Mucosa of gallbladder (tissue), 1 donor: ENCODE data around the gene MTRF1L. TPM values are rescaled to one million over a fixed set of nuclear protein-coding genes. Genes with fewer than 3 reads are reported as not detected.

Source experiments
- DNase-seq: peaks from one replicate; pipeline ENCODE4 v3.0.0-alpha.2; 2020; ENCODE audit warnings: low spot score
- total RNA-seq: library from RNA; stranded (reverse); gene quantifications from one replicate; pipeline ENCODE4 v1.2.1, GENCODE V29; 2021
- donor health status: DM: no; HTN: no; CAD: no.

The MTRF1L gene, protein sequence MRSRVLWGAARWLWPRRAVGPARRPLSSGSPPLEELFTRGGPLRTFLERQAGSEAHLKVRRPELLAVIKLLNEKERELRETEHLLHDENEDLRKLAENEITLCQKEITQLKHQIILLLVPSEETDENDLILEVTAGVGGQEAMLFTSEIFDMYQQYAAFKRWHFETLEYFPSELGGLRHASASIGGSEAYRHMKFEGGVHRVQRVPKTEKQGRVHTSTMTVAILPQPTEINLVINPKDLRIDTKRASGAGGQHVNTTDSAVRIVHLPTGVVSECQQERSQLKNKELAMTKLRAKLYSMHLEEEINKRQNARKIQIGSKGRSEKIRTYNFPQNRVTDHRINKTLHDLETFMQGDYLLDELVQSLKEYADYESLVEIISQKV
- 18.2 TPM for total RNA-seq

- DNase-seq, result peak; percentile 92
These were observed at the start of gene MTRF1L for GRCh38 chr6:153002613-153003365. Gene MTRF1L, minus strand, starts transcription at chr6:153002709. Its CDS starts 24 bp downstream, at chr6:153002685.

DNA sequence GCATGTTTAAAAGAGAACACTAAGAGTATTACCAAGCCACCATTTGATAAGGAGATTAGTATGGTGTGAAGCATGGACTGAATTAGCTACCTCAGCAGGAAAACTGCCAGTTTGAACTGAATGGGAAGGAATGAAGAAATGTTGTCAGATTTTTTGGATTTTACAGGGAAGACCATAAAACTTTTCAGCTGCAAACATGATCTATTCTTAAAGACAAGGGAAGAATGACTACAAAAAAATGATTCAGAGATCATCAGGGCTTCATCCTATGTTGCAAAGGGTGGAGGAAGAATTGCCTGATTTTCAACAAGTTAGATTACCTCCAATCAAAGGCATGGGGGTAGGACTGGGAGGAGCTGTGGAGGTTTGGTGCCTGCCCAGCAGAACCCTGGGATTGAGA is 49.3 kb upstream of the MTRF1L start:
- DNase-seq, result no peak

DNA sequence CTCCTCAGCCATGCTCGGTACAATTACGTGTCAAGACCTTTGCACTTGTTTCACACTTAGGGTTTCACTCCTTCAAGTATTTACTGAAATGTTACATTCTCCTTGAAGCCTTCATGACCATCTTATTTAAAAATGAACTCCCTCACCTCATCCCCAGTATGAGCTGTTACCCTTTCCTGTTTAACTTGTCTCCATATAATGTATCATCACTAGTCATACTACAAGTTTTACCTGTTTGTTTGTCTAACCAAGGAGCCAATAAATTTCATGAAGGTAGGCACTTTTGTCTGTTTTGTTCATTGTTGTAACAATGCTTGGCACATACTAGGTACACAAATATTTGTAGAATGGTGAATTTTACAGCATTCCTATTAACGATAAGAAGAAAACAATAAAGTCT is 46.1 kb upstream of the MTRF1L start:
- no peak for DNase-seq

GRCh38 chr6:153047386-153047785 is 44.9 kb upstream of the MTRF1L start:
- no peak for DNase-seq

GRCh38 chr6:153045271-153045670 is 42.8 kb upstream of the MTRF1L start:
- no peak for DNase-seq

DNA sequence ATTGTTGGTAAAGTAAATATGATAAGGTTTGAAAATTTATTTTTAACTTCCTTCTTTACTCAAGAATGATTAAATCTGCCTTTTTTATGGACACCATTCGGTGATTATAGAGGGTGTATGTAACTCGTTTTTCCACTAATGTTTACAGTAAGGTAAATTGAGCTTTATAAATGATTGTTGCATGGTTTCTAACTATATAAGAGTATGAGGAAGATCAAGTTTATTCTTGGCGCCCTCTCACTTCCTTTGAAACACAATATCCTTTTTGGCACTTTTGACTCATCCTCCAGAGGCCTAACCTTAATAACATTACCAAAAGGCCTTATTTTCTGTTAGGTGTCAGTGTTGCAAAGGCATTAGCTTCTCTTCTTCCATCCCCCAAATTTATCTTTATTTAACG is 41.8 kb upstream of the MTRF1L start:
- no peak for DNase-seq

- DNase-seq, result no peak
These were observed 41.2 kb upstream of the MTRF1L start for GRCh38 chr6:153043719-153044118.

DNA sequence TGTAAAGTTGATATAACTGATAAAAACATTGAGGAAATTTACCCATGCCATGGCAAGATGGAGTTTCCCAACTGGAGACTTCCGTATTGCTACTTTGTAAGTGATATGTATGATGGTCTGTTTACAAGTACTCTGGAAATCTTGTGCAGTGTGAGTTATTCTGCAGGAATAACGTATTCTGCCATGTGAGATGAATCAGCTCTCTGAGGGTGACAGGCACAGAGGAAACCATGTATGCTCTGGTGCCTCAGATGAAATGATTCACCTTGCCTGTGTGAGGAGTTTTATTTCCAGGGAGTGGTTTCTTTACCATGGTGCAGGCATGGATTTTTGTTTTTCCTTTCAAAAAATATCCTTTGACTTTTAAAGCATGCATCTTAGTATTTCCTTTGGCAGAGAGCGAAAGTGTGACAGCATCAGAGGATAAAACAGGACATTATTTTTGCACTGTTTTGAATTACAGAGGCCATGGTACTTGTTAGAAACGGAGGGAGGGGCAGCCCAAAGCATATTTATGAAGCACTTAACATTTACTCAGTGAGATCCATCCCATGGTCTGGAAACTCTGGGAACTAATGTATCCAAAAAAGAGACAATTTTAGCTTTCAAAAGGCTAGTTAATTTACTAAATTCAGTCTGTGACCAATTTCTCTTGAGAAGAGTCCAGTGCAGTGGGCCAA is 36.0 kb upstream of the MTRF1L start:
- no peak for DNase-seq

DNA sequence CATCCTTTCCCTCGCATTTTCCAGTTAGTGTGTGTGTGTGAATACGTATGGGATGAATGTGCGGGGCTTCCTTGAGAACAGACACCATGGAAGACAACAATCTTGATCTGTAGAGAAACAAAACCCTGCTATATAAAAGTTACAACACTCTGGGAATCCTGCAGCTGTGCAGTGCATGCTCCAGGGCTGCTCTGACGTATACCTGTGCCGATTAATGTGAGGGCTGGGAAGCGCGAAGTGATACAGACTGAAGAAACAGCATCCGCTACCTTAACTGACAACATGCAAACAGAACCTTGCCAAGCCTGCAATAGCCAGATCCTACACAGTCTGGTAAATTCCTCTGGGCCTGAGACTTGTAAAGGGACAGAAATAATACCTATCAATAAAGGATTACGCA is 31.6 kb upstream of the MTRF1L start:
- DNase-seq, result no peak

- DNase-seq, result no peak
These were observed 29.9 kb upstream of the MTRF1L start for GRCh38 chr6:153032255-153032882.

DNA sequence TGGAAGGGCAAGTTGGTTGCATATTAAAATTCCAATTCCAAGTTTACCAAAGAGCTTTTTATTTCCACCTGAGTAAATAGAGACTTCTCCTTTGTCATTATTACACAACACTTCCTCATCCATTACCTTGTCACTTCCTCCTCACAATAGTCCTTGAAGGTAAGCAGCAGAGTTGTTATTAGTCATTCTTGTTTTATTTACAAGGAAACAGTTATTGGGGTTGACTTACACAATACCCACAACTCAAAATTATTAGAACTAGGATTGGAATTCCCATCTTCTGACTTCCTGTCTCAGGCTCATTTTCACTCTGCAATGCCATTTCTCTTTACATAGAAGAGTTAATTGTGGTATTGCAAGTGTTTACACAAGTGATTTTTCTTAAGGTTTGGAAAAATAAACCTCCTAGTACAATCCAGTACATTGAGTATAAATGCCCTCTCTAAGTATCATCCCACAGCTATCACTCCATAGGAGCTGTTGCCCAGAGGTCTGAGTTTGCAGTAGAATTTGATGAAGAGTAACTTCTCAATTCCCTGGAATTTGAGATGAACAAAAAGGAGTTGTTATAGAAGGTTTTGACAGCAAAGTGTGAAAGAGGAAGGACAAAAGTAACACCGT is 28.9 kb upstream of the MTRF1L start:
- DNase-seq, result no peak

- no peak for DNase-seq
These were observed 26.5 kb upstream of the MTRF1L start for GRCh38 chr6:153028963-153029362.

DNA sequence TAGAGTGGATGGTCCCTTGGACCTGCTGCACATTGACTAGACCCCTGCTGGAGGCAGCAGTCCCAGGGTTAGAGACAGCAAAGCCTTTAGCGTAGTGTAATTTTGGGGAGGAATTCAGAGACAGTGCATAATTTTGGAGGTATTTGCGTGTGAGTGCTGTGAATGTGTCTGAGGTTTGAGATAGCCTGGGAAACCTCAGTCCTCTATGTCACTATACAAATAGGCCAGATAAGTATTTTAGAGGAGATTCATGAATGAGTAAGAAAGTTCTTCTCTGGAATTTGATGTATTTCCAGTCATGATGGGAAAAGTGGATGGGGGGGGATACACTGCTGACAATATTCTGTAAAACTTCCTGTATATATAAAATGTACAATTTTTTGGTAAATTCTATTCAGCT is 25.8 kb upstream of the MTRF1L start:
- no peak for DNase-seq

GRCh38 chr6:153027480-153027879 is 25.0 kb upstream of the MTRF1L start:
- no peak for DNase-seq

GRCh38 chr6:153024709-153025017 is 22.2 kb upstream of the MTRF1L start:
- DNase-seq, result no peak

DNA sequence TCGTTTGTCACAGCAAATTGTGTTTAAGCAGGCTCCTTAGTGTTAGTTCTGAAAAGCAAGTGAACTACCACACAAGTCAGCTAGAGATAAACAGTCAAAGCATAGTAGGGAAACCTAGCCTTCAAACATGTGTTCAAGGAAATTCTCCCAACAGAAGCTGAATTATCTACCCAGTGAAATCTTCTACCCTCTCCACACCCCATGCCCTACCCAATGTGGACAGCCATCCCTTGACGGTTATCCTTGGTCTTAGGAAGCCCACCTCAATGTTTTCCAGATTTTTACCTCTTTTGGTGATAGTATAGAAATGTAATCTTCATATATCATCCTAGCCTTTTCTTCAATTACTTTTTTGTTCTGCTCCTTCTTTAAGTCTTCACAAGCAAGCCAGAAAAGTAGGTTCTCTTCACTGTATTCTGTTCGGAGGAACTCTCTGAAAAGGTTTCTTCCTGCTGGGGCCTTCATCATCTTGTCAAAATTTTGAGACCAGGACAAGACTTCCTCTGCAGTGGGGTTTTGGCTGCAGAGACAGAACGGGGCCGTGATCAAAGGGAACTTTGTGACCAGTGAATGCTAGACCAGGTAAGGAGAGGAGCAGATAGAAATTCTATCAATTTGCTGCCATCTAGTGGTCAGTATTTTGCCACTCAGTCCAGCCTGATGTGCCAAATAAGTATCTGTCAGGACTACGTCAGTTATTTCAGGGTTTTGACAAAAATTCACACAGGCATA is 21.6 kb upstream of the MTRF1L start:
- DNase-seq, result peak; percentile 32

DNA sequence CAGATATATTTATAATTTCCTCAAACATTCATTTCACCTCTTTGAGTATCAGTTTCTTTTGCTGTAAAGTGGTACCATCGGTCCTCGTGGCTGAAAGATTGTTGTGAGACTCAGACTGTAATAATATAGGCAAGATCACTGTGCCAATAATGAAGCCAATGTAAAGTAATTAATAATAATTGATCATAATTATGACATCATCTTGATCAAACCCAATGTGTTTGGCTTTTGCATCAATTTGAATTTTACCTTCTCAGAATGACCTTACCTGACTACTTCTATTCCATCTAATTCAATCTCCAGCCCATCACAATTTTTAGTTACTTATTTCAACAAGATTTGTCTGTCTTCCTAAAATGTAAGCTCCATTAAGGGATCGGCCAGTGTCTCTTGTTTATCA is 15.8 kb upstream of the MTRF1L start:
- no peak for DNase-seq

GRCh38 chr6:153016846-153017245 is 14.3 kb upstream of the MTRF1L start:
- no peak for DNase-seq

DNA sequence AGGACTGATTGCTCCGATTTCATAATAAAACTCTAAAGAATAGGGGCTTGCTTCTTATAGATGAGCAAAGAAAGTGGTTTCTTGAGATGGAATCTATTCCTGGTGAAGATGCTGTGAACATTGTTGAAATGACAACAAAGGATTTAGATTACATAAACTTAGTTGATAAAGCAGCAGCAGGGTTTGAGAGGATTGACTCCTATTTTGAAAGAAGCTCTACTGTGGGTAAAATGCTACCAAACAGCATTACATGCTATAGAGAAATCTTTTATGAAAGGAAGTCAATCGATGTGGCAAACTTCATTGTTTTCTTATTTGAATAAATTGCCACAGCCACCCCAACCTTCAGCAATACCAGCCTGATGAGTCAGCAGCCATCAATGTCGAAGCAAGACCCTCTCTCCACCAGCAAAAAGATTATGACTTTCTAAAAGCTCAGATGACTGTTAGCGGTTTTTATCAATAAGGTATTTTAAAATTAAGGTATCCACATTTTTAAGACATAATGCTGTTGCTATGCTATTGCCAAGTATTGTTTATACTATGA is 12.7 kb upstream of the MTRF1L start:
- no peak for DNase-seq

DNA sequence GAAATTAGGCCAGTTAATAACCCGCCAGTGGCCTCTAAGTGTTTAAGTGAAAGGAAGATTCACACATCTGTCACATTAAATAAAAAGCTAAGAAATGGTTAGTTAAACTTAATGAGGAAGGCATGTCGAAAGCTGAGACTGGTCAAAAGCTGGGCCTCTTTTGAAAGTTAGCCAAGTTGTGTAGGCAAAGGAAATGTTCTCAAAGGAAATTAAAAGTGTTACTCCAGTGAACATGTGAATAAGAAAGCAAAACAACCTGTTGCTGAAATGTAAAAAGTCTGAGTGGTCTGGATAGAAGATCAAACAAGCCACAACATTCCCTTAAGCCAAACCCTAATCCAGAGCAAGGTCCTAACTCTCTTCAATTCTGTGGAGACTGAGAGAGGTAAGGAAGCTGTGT is 10.9 kb upstream of the MTRF1L start:
- DNase-seq, result no peak

- no peak for DNase-seq
These were observed 10.3 kb upstream of the MTRF1L start for GRCh38 chr6:153012856-153013255.
